GM18870 (cell line): ENCODE results near the gene SLC41A3.
"Not testable (repeated sequence)": the region's sequence is repeated elsewhere in the genome, so short reads cannot be mapped to it uniquely, and the experiment has no call there.

Experiments used
- ATAC-seq: cut with Tn5 transposase; IDR thresholded peaks from one replicate; pipeline ENCODE4 v1.9.1; 2021; ENCODE audit warnings: moderate library complexity; ENCODE audit not compliant: unreplicated experiment

Gene SLC41A3

GRCh38 chr3:125959317-125960065 lies 124.4 kb downstream of the SLC41A3 start:
- no peak for ATAC-seq

GRCh38 chr3:125958511-125959316 lies 125.2 kb downstream of the SLC41A3 start:
- ATAC-seq, result no peak

- no peak for ATAC-seq
These were observed 126.0 kb downstream of the SLC41A3 start for GRCh38 chr3:125957674-125958510.

GRCh38 chr3:125957020-125957419 lies 126.9 kb downstream of the SLC41A3 start:
- not testable (repeated sequence) for ATAC-seq
